ENCODE measurements around the gene CREB1. TPM values are rescaled to one million over a fixed set of nuclear protein-coding genes. Genes with fewer than 3 reads are reported as not detected.
A peak's percentile ranks its signal among the peaks of the same experiment; 100 is the strongest.
"Not testable (repeated sequence)": the region's sequence is repeated elsewhere in the genome, so short reads cannot be mapped to it uniquely, and the experiment has no call there.

The CREB1 gene
- polyA plus RNA-seq, 4 donors = 60.8 to 82.7 (median 70.0) TPM

- DNase-seq (ENCODE audit: low read depth in 4 of 4, low spot score in 2 of 4) = no peak
Measured at GRCh38 chr2:207606399-207606798, 76.6 kb downstream of the CREB1 start.

- no peak for DNase-seq (ENCODE audit: low read depth in 4 of 4, low spot score in 2 of 4)
Measured at GRCh38 chr2:207606829-207607228, 77.1 kb downstream of the CREB1 start.

GRCh38 chr2:207612714-207613113, 83.0 kb downstream of the CREB1 start:
- no peak for DNase-seq (ENCODE audit: low read depth in 4 of 4, low spot score in 2 of 4)

DNA sequence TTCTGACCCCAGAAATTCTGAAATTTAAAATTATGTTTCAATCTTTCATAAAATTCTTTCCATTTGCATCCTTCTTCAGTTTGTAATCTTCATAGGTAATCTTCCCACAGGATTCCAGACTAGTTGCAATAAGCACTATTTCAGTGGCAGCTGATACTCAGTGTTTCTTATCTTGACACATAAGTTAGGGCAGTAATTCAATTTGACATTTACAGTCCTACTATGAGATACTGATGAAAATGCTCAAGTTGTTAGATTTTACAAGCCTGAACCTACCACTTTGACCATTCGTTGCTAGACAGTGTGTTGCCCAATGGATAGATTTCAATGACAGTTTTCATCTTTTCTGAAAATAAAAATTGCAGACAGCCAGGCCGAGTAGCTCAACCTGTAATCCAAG, 85.1 kb downstream of the CREB1 start:
- DNase-seq (ENCODE audit: low read depth in 4 of 4, low spot score in 2 of 4) = no peak

- DNase-seq (ENCODE audit: low read depth in 4 of 4, low spot score in 2 of 4) = no peak
Measured at GRCh38 chr2:207616185-207616584, 86.4 kb downstream of the CREB1 start.

DNA sequence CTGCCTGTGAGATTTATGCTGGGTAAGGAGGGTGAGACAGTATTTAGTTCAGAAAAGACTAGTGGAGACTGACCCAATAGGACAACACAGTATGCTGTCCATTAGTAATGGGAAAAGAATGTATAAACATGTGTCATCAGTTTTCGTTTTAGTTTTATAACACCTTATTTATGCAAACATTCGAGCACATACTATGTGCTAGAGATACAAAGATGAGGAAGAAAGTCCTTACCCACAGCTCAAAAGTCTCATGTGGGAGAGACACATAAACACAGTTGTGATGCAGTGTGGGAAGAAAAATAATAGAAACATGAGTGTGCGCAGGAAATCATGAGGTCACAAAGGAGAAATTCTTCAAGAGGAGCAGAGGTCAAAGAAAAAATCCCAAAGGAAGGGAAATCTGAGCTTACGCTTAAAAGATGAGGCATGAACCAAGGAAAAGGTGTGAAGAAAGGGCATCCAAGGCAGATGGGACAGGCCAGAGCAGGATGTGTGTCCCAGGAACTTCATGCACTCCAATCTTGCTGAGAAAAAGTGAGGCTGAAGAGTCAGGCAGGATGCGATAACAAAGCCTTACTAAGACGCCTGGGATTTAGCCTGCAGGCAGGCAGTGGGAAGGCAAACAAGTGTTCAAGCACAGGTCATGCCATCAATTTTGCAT, 87.4 kb downstream of the CREB1 start:
- DNase-seq (ENCODE audit: low read depth in 4 of 4, low spot score in 2 of 4) = no peak

DNA sequence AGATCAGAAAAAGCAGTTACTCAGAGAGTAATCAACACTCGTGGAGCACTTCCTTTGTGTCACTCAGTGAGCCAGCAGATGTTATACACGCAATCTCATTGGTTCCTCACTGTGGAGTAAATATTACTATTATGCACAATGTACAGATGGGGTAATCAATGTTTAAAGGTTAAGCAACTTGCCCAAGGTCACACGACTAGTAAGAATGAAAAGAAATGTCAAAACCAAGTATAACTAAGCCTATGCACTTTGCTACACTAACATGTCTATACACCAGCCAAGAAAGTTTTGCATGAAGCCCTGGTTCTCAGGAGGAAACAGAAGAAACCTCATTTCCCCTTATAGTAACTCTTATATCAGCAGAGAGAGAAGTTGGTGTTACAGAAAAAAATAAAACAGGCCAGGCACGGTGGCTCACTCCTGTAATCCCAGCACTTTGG, 90.0 kb downstream of the CREB1 start:
- no peak for DNase-seq (ENCODE audit: low read depth in 4 of 4, low spot score in 2 of 4)

GRCh38 chr2:207621501-207622039, 91.8 kb downstream of the CREB1 start:
- no peak for DNase-seq (ENCODE audit: low read depth in 4 of 4, low spot score in 2 of 4)

DNA sequence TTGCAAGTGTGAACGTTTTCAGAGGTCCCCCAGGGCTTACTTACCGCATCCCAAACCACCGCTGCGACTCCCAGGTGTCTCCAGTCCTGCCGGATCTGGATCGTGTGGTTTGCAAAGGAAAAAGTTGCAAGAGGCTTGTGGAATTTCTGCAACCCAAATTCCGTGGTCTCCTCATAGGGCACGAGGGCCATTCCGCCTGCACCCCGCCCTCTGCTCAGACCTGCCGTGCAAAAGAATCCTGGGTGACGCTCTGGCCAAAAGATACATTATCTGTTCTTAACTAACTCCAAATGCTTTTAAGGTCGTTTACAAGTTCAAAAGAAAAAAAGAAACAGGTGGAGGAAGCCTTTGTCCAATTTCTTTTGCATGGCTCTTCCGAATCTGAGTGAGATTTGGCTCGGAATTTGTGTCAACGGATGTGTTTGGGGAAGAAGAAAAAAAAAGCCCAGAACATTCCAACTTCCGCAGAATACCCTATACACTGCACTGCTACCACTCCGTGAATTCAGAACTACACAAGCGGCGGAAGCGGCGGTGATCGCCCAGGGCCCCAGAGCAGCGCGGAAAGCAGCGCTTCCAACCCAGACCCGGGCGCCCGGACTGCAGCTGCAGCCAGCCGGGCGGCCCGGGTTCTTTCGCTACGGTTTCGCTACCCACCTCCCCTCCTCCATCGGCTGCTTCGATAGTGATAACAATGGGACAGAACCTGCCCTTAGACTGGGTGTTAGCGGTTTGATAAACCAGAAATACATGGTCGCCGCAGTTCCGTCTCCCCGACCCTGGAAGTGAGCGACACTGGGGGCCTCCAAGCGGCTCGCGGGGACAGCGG, 94.6 kb downstream of the CREB1 start:
- peak in 3 of 4 donors; percentile 37 to 54 (median 50) for DNase-seq (ENCODE audit: low read depth in 4 of 4, low spot score in 2 of 4)

DNA sequence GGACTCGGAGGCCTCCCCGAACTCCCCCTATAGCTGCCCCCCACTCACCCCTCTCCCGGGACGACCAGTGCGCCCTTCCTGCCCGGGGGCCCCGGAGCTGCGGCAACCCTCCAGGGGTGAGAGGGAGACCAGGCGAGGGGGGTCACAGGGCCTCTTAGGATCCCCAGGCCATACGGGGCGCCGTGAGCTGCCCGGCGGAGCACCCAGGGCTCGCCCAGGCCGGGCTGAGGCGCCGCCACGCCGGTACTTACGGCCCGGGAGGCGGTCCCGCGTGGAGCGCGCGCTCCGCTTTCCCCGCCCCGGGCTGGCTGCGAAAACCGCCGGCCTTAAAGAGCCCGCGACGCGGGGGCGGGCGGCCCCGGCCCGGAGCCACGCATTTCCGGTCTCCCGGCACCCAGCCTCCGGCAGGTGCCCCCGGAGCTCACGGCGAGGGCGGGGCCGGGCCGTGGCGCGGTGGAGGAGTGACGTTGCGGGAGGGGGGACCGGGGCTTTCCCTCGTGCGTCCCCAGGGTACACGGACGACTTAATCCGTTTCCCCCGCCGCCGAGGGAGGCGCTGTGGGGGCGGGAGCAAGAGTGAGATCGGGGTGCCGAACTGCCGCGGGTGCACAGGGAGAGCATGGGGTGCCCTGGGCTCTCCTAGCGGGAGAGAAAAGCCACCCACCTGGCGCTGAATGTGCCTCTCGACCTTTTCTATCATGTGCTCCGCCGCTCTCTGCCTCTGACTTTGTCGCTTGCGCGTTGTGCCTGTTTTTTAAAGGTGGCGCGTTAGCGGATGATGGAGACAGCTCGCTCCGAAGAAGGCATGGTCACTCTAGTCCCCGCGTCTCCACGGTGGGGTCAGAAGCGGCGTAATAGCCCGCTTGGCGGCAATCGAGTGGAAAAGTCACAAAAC, 95.5 kb downstream of the CREB1 start, which contains the start of gene METTL21A:
METTL21A (minus strand) TSS at position 381 of the 894 bp plus-strand sequence. CDS start 1,019 bp downstream, outside the sequence.
- peak; percentile 58 to 73 (median 66) for DNase-seq (ENCODE audit: low read depth in 4 of 4, low spot score in 2 of 4)

- no peak for DNase-seq (ENCODE audit: low read depth in 4 of 4, low spot score in 2 of 4)
Measured at GRCh38 chr2:207629553-207629952, 99.8 kb downstream of the CREB1 start.

- no peak for DNase-seq (ENCODE audit: low read depth in 4 of 4, low spot score in 2 of 4)
Measured at GRCh38 chr2:207630491-207630890, 100.7 kb downstream of the CREB1 start.

- DNase-seq (ENCODE audit: low read depth in 4 of 4, low spot score in 2 of 4) = no peak
Measured at GRCh38 chr2:207632575-207633493, 103.1 kb downstream of the CREB1 start.

- DNase-seq (ENCODE audit: low read depth in 4 of 4, low spot score in 2 of 4) = no peak
Measured at GRCh38 chr2:207633686-207634085, 103.9 kb downstream of the CREB1 start.

DNA sequence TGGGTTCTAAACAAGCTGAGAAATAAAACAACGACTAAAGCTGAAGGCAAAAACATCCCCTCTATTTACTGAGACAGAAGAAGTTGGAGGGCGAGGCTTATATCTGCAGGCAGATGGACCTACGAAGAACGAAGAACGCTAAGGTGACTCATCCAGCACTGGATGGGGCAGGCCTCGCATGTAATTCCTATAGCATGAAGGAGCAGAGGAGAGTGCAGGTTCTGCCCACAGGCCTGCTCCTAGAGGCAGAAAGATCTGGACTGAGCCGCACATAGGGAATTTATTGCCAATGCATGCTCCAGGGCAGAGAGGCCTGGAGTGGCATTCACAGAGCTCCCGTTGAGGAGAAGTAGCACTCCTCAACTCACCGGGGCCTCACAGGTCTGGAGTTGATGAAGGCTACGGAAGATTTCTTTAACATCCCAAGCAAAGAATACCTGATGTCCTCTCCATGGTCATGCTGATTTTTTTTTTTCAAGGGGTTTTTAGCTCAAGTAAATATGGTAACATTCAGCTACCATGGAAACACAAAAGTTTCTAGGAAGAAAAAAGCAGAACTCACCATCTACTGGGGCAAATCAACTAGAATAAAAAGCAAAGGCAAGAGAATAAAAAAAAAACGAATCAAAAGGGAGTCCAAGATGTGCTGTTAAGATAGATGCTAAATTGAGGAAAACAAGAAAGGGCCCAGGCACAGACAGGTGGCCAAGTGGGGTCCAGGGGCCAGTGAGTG, 105.9 kb downstream of the CREB1 start:
- DNase-seq (ENCODE audit: low read depth in 4 of 4, low spot score in 2 of 4) = no peak

DNA sequence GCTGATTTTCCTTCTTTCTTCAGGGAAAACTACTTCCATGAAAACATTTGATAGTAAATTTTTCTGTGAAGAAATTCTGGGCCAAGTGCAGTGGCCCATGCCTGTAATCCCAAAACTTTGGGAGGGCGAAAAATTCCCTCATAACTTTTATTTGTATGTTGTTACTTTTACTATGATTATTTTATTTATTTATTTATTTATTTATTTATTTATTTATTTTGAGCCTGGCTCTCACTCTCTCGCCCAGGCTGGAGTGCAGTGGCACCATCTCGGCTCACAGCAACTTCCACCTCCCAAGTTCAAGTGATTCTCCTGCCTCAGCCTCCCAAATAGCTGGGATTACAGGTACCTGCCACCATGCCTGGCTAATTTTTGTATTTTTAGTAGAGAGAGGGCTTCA, 109.5 kb downstream of the CREB1 start:
- DNase-seq (ENCODE audit: low read depth in 4 of 4, low spot score in 2 of 4) = not testable (repeated sequence)

DNA sequence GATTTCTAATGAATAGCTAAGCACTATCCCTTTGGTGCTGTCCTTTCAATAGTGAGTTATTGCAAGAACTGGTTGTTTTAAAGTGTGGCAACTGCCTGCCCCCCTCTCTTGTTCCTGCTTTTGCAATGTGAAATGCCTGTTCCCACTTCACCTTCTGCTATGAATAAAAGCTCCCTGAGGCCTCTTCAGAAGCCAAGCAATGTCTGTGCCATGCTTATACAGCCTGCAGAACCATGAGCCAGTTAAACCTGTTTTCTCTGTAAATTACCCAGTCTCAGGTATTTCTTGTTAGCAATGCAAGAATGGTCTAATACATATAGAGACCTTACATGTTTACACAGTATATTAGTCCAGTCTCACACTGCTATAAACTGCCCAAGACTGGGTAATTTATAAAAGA, 110.4 kb downstream of the CREB1 start:
- no peak for DNase-seq (ENCODE audit: low read depth in 4 of 4, low spot score in 2 of 4)

DNA sequence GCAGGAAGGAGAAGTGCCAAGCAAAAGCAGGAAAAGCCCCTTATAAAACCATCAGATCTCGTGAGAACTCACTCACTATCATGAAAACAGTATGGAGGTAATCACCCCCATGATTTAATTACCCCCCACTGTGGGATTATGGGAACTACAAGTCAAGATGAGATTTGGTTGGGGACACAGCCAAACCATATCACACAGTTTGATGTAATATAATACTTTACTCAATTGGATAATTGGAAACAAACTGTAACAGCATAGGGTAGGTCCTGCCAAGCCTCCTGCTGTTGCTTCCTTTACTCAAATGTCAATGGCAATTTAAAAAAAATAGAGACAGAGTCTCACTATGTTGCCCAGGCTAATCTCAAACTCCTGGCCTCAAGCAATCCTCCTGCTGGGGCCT, 110.9 kb downstream of the CREB1 start:
- no peak for DNase-seq (ENCODE audit: low read depth in 4 of 4, low spot score in 2 of 4)

- no peak for DNase-seq (ENCODE audit: low read depth in 4 of 4, low spot score in 2 of 4)
Measured at GRCh38 chr2:207643892-207644291, 114.1 kb downstream of the CREB1 start.

Data from left renal cortex interstitium (tissue), 4 donors.